ENCODE measurements around the gene THRA. TPM values are rescaled to one million over a fixed set of nuclear protein-coding genes. Genes with fewer than 3 reads are reported as not detected.
A peak's percentile ranks its signal among the peaks of the same experiment; 100 is the strongest.

Gene THRA
- total and polyA plus RNA-seq, 5 experiments from 2014 or later = 11.3 to 54.2 (median 23.3) TPM

- Mint-ChIP-seq H3K4me3 (peak overlapping the region in 7 of 10 donors; percentile 30 to 75 (median 66)), H3K27me3 (no peaks in the 10 kb centered on the region), H3K27ac (peak overlapping the region; percentile 41 to 96 (median 80)), H3K4me1 (peaks cover 29 to 63% (median 55%) of the 10 kb centered on the region in 4 donors), H3K36me3 (peaks cover 0 to 38% (median 0%) of the 10 kb centered on the region in 3 donors), H3K9me3 (no peaks in the 10 kb centered on the region)
- POLR2A ChIA-PET = interaction anchor here (0.8 to 17.1 kb wide), 10 partner anchors 8 to 102 kb away, joined by 4 to 260 read pairs (median 11); partner anchors contain the start of genes CASC3, MED24, MSL1 and NR1D1
- DNase-seq = no peak
- ATAC-seq = no peak
Observed at GRCh38 chr17:40075942-40076498, 13.3 kb downstream of the THRA start.

GRCh38 chr17:40076591-40076990 lies 13.8 kb downstream of the THRA start:
- no peak for ATAC-seq
- DNase-seq = no peak
- Mint-ChIP-seq H3K4me3 (no peak overlapping the region), H3K36me3 (peaks cover 0 to 40% (median 0%) of the 10 kb centered on the region in 3 donors), H3K27me3 (no peaks in the 10 kb centered on the region), H3K9me3 (no peaks in the 10 kb centered on the region), H3K27ac (peak overlapping the region in 1 of 10 donors; percentile 49), H3K4me1 (peaks cover 27 to 60% (median 50%) of the 10 kb centered on the region in 4 donors)
- POLR2A ChIA-PET = interaction anchor here (0.9 to 17.1 kb wide), 8 partner anchors 8 to 46 kb away, joined by 4 to 260 read pairs (median 13); partner anchors contain the start of genes MED24, MSL1, NR1D1 and THRA

- Mint-ChIP-seq H3K27ac (peak overlapping the region in 4 of 10 donors; percentile 5 to 77 (median 41)), H3K9me3 (no peaks in the 10 kb centered on the region), H3K27me3 (no peaks in the 10 kb centered on the region), H3K4me1 (peaks cover 17 to 35% (median 26%) of the 10 kb centered on the region in 4 donors), H3K4me3 (no peak overlapping the region), H3K36me3 (peaks cover 0 to 55% (median 5%) of the 10 kb centered on the region in 3 donors)
- DNase-seq (no peak), ATAC-seq (no peak)
- POLR2A ChIA-PET = interaction anchor here (0.7 to 1.5 kb wide), 2 partner anchors 27 to 99 kb away, joined by 3 read pairs; partner anchors contain the start of gene PSMD3
Observed at GRCh38 chr17:40079545-40079944, 16.8 kb downstream of the THRA start.

- Mint-ChIP-seq H3K27ac (peak overlapping the region in 2 of 10 donors; percentile 49 to 64), H3K9me3 (no peaks in the 10 kb centered on the region), H3K27me3 (no peaks in the 10 kb centered on the region), H3K4me3 (no peak overlapping the region), H3K4me1 (peaks cover 8 to 28% (median 14%) of the 10 kb centered on the region in 4 donors), H3K36me3 (peaks cover 6 to 78% (median 19%) of the 10 kb centered on the region in 3 donors)
- DNase-seq = no peak
- POLR2A ChIA-PET = interaction anchor here (0.8 to 5.2 kb wide), 7 partner anchors 8 to 84 kb away, joined by 3 to 42 read pairs (median 4); partner anchors contain the start of gene MED24
- no peak for ATAC-seq
Observed at GRCh38 chr17:40084477-40084876, 21.7 kb downstream of the THRA start.

GRCh38 chr17:40086150-40087044 lies 23.6 kb downstream of the THRA start:
- Mint-ChIP-seq H3K36me3 (peaks cover 6 to 78% (median 20%) of the 10 kb centered on the region in 3 donors), H3K4me3 (peak overlapping the region in 1 of 10 donors; percentile 10), H3K9me3 (no peaks in the 10 kb centered on the region), H3K27me3 (no peaks in the 10 kb centered on the region), H3K4me1 (peaks cover 9 to 34% (median 19%) of the 10 kb centered on the region in 4 donors), H3K27ac (peak overlapping the region in 6 of 10 donors; percentile 13 to 89 (median 46))
- POLR2A ChIA-PET = interaction anchor here (0.6 to 5.2 kb wide), 11 partner anchors 10 to 699 kb away, joined by 3 to 42 read pairs (median 4); partner anchors contain the start of genes CSF3 and MED24
- ATAC-seq = peak; percentile 70 to 86
- DNase-seq = peak; percentile 44 to 82 (median 64)

- peaks cover 9 to 34% (median 19%) of the 10 kb centered on the region in 4 donors for H3K4me1 Mint-ChIP-seq
- no peaks in the 10 kb centered on the region for H3K27me3 Mint-ChIP-seq
- ATAC-seq = no peak
- POLR2A ChIA-PET = interaction anchor here (0.9 to 17.0 kb wide), 7 partner anchors 9 to 33 kb away, joined by 3 to 523 read pairs (median 10); partner anchors contain the start of gene MED24
- peak overlapping the region in 9 of 10 donors; percentile 11 to 89 (median 56) for H3K27ac Mint-ChIP-seq
- DNase-seq = no peak
- no peaks in the 10 kb centered on the region for H3K9me3 Mint-ChIP-seq
- H3K4me3 Mint-ChIP-seq = peak overlapping the region in 1 of 10 donors; percentile 10
- H3K36me3 Mint-ChIP-seq = peaks cover 6 to 78% (median 20%) of the 10 kb centered on the region in 3 donors
Observed at GRCh38 chr17:40087049-40087794, 24.5 kb downstream of the THRA start.

- Mint-ChIP-seq H3K36me3 (peaks cover 6 to 78% (median 20%) of the 10 kb centered on the region in 3 donors), H3K27ac (peak overlapping the region in 4 of 10 donors; percentile 4 to 78 (median 36)), H3K27me3 (no peaks in the 10 kb centered on the region), H3K4me3 (no peak overlapping the region), H3K9me3 (no peaks in the 10 kb centered on the region), H3K4me1 (peaks cover 9 to 36% (median 19%) of the 10 kb centered on the region in 4 donors)
- DNase-seq = no peak
- ATAC-seq = no peak
- POLR2A ChIA-PET = interaction anchor here (1.5 to 17.0 kb wide), 3 partner anchors 14 to 24 kb away, joined by 3 to 523 read pairs (median 3); no protein-coding TSS in a partner anchor
Observed at GRCh38 chr17:40087903-40088718, 25.3 kb downstream of the THRA start.

GRCh38 chr17:40089077-40089895 lies 26.5 kb downstream of the THRA start:
- Mint-ChIP-seq H3K4me1 (peaks cover 18 to 46% (median 29%) of the 10 kb centered on the region in 4 donors), H3K4me3 (no peak overlapping the region), H3K27ac (peak overlapping the region in 6 of 10 donors; percentile 38 to 74 (median 62)), H3K36me3 (peaks cover 14 to 76% (median 18%) of the 10 kb centered on the region in 3 donors), H3K9me3 (no peaks in the 10 kb centered on the region), H3K27me3 (no peaks in the 10 kb centered on the region)
- POLR2A ChIA-PET = interaction anchor here (0.6 to 17.0 kb wide), 7 partner anchors 10 to 178 kb away, joined by 3 to 523 read pairs (median 4); partner anchors contain the start of gene NR1D1
- no peak for ATAC-seq
- no peak for DNase-seq

- ATAC-seq (no peak), DNase-seq (no peak)
- peak overlapping the region in 6 of 10 donors; percentile 40 to 70 (median 62) for H3K27ac Mint-ChIP-seq
- no peaks in the 10 kb centered on the region for H3K9me3 Mint-ChIP-seq
- H3K27me3 Mint-ChIP-seq = no peaks in the 10 kb centered on the region
- H3K36me3 Mint-ChIP-seq = peaks cover 14 to 76% (median 14%) of the 10 kb centered on the region in 3 donors
- no peak overlapping the region for H3K4me3 Mint-ChIP-seq
- peaks cover 21 to 51% (median 39%) of the 10 kb centered on the region in 4 donors for H3K4me1 Mint-ChIP-seq
- POLR2A ChIA-PET = interaction anchor here (0.8 to 17.0 kb wide), 7 partner anchors 8 to 70 kb away, joined by 3 to 523 read pairs (median 4); partner anchors contain the start of genes NR1D1 and THRA
Observed at GRCh38 chr17:40090237-40091119, 27.7 kb downstream of the THRA start.
